GM19438 (cell line): ENCODE results near the gene RPL14.
"Not testable (repeated sequence)": the region's sequence is repeated elsewhere in the genome, so short reads cannot be mapped to it uniquely, and the experiment has no call there.

Source experiments
- ATAC-seq: cut with Tn5 transposase; IDR thresholded peaks from one replicate; pipeline ENCODE4 v1.9.1; 2021; ENCODE audit warnings: low read depth; ENCODE audit not compliant: unreplicated experiment

RPL14 gene

DNA sequence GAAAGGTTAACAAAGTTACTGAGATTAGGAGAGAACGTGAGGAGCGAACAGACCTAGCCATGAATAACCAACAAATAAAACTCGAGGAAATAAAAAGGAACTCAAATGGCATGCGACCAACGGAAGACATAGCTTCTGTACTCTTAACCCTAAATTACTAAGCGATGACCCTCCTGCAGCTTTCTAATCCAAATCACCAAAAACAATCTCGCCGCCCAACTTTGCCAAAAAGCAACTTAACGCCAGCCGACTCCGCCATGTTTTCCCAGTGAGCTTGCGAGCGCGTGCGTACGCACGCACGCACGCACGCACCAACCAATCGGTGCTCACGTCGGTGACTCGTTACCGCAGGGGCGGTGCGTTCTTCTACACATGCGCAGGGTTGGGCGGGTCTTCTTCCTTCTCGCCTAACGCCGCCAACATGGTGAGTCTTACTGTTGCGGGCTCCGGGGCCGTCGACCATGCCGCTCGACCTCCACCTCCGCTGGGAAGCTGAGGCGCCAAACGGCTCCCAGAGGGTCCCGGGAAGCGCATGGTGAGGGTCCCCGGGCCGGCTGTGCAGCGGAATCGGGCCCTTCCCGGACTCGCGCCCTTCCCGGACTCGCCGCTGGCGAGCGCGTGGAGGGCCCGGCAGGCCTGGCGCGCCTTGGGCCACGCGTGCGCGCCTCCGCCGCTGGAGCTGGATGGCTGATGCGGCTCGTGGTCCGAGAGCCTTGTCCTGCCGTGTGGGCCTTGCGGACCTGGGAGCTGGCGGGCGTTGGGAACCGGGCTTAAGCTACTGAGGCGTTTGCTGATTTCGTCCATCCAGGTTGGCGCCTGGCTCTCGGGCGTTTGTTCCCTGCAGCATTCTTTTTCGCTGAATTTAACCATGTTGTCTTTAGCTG, at the start of gene RPL14:
RPL14 (plus strand) TSS at position 400 of the 884 bp plus-strand sequence; CDS start at position 533, 133 bp downstream.
- peak; percentile 55 for ATAC-seq

DNA sequence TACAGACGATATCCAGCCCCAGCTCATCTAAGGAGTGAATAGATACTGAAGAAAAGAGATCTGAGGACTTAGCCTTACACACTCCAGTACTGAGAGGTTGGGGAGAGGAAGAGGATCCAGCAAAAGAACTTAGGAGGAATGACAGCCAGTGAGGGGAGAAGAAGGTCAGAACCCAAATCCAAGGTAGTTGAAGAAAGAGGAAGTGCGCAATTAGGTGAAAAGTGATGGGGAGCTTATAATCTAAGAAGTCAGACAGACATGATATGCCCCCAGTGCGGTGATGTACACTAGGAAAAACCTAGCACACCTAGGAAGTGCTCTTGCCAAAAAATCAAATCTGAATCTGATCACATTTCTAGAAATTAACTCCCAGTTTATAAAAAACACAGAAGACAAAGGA, 49.5 kb upstream of the RPL14 start:
- ATAC-seq, result no peak

GRCh38 chr3:40414270-40414669, 42.9 kb upstream of the RPL14 start:
- no peak for ATAC-seq

DNA sequence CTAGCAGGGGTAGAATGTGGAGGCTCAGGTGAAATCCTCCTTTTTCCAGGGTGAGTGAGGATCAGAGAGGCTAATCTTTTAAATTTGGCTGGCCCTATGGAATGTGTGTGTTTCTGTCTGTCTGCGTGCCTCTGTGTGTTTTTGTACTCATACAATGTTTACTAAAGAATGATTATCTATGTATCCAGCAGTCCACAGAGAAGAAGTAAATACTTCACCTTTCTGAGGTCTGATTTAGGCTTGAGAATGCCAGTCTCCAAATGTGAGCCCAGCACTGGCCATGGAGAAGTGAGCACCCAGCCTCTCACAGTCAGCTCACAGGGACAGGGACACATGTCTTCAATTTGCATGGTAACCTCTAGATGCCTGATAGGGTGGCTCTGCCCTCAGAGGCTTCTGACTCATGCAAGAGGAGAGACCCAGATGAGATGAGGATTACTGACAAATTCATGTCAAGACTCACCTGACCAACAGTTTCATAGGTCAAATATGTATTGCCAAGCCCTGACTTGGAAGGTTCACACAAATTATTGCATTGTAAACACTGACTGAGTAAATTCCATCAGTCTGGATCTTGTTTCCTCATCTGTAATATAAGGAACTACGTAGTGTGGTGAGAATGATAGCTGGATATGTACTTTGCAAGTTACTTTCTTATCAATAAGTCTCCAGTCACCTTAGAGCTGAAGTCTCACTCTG, 39.1 kb upstream of the RPL14 start:
- no peak for ATAC-seq

DNA sequence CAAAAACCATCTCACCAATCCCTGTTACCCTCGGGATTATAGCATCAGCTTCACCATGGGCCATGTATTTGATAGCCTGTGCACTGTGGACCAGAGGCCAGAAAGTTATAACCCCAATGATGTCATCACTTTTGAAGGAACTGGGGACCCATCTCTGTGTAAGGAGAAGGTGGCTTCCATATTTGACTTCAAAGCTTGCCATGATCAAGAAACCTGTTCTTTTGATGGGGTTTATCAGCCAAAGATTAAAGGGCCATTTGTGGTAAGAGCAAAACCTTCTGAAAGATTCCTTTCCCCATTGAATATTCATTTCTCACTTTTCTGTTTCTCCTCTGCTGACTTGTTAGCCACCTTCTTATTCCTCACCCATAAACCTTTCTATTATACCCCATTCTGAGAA, 34.3 kb upstream of the RPL14 start:
- ATAC-seq, result no peak

- no peak for ATAC-seq
These were observed 30.0 kb upstream of the RPL14 start for GRCh38 chr3:40427045-40427669.

DNA sequence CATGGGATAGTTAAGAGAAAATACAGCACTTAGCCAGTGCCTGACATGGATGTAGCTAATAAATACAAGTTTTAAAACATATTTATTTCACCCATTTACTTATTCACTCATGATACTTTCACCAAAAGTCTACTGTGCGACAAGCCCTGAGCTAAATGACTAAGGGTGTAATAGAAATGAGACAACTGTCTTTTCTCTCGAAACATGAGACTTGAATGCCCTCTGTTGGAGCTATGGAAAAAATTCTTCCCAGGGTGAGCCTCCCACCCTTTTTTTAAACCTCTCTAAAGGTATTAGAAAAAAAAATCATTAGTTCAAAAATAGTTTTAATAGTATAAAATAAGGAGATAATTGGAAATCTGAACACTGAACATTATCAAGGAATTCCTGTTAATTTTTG, 24.3 kb upstream of the RPL14 start:
- ATAC-seq, result no peak

DNA sequence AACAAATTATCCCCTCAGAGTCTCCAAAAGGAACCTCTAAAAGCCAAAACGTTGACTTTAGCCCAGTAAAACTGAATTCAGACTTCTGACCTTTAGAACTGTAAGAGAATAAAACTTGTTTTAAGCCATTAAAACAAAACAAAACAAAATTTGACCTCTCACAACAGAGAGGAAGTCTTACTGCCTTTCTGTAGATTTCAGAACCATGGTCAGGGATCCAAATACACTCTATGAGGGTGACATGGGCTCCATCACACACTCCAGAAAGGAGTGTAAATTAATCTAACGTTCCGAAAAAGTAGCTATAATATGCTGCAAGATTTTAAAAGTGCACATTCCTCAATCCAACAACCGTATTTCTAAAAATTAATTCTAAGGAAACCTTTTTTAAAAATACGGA, 19.2 kb upstream of the RPL14 start:
- no peak for ATAC-seq

- no peak for ATAC-seq
These were observed 12.1 kb upstream of the RPL14 start for GRCh38 chr3:40445062-40445461.

DNA sequence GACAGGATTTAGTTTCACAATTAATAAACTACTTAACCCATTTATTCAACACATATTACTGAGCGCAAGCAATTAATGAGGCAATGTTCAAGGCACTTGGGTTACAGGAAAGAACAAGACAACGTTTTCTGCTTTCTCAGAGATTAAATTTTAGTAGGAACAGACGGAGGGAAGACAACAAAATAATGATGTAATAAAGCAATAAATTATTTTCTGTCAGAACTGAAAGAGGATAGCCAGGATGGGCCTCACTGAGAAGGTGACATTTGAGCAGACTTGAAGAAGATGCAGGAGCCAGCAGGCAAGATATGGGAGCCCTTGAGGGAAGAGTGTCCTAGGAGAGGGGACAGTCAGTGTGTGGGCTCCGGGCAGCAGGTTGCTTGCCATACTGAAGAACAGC, 11.3 kb upstream of the RPL14 start:
- no peak for ATAC-seq

- ATAC-seq, result no peak
These were observed 6.7 kb upstream of the RPL14 start for GRCh38 chr3:40450438-40450837.

DNA sequence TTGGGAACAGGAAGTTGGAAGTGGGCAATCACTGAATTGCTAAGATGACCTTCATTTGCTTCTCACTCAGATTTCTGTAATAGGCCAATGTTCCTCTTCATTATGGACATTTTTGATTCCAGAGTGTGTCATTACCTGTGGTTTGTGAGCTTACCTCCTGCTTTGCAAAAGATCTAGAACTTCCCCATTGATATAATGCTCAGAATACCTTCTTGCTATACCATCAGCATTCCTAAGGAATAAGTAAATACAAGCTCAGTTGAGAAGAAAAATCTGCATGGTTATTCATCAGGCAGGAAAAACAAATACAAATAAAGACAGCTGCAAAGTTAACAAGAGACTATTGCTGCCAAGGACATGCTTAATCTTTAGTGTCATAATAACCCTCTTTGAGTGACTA, 5.6 kb upstream of the RPL14 start:
- no peak for ATAC-seq

DNA sequence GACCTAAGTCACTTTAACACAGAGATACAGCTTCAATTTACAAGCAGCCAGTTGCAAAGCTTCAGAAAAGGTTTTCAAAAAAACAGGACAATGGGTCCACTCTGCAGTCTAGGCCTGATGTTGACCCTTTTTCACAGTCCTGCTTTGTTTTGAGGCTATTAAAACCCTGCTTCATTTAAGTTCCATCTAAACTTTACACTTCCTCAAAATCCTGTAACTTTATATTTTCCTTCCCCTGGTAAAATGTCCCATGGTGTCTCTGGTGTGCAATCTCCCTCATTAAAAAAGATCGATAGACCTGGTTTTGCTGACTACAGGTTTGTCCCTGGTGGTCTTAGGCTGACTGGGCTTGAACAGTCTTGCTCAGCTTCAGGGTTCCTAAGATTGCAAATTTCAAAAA, 5.1 kb upstream of the RPL14 start:
- no peak for ATAC-seq

DNA sequence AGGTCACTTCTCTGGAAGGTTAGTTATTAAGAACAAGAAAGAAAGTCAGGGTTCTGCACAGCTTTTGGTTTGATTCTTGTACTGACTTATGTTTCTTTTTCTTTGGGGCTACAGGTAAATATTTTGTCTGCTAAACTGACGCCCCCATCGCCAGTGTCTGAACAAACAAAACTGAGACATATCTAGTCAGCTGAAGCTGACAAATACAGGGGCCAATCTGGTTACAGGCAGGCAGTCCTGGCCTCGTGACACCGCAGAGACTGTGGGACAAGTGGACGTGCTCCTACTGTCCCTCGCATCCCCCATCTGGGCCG, 4.6 kb upstream of the RPL14 start:
- no peak for ATAC-seq

- peak; percentile 95 for ATAC-seq
These were observed 4.0 kb upstream of the RPL14 start for GRCh38 chr3:40452876-40453730.

GRCh38 chr3:40453933-40454332, 3.2 kb upstream of the RPL14 start:
- no peak for ATAC-seq

DNA sequence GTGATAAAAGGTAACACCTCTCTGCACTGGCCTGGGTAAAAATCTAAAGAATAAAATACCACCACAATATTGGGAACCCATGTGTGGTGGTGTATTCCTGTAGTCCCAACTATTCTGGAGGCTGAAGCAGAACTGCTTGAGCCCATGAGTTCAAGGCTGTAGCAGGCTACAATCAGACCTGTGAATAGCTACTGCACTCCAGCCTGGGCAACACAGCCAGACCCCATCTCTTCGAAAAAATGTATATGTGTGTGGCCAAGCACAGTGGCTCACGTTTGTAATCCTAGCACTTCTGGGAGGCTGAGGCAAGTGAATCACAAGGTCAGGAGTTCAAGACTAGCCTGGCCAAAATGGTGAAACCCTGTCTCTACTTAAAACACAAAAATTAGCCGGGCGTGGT, 1.8 kb upstream of the RPL14 start:
- ATAC-seq, result no peak

DNA sequence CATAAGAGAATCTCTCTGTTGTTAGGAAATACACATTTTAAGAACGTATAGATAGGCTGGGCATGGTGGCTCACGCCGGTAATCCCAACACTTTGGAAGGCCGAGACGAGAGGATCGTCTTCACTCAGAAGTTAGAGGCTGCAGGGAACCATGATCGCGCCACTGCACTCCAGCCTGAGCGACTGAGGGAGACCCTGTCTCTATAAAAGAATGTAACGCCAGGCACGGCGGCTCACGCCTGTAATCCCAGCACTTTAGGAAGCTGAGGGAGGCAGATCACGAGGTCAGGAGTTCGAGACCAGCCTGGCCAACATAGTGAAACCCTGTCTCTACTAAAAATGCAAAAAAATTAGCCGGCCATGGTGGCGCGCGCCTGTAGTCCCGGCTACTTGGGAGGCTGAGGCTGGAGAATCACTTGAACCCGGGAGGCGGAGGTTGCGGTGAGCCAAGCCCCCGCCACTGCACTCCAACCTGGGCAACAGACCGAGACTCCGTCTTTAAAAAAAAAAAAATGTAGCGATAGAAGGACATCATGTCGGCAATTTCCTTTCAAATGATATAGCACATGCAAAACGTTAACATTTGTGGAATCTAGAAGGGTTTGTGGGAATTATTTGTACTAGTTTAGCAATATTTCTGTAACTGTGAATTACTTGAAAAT, 730 bp upstream of the RPL14 start:
- ATAC-seq, result no peak

GRCh38 chr3:40458473-40458872, 1.3 kb downstream of the RPL14 start:
- no peak for ATAC-seq

DNA sequence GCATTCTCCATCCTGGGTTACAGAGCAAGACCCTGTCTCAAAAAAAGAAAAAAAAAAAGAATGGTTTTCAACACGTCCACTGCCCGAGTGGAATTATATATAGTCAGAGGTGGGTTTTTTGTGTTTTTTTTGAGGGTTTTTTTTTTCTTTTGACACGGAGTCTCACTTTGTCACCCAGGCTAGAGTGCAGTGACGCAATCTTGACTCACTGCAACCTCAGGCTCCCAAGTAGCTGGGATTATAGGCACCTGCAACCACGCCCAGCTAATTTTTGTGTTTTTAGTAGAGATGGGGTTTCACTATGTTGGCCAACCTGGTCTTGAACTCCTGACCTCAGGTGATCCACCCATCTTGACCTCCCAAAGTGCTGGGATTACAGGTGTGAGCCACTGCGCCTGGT, 3.3 kb downstream of the RPL14 start:
- not testable (repeated sequence) for ATAC-seq
